GM13977 (cell line): Measurements from ENCODE around the gene MGAT3.

Source experiments
- DNase-seq: peaks from one replicate; pipeline ENCODE4 v3.0.0; 2012; ENCODE audit warnings: low spot score
- CTCF ChIP-seq: IDR thresholded peaks from 2 replicates; pipeline ENCODE4 v1.5.1; 2012; ENCODE audit warnings: mild to moderate bottlenecking, control low read depth; ENCODE audit not compliant: insufficient read depth; ENCODE audit errors: extremely low read depth, missing control alignments
- in situ Hi-C: fragments of 300-500 bp; cut with MboI; formaldehyde crosslinking; loops from one replicate; pipeline ENCODE4 v1.12.0; 2022; ENCODE audit warnings: low sequenced_read_pairs, low pct_unique_long_range_greater_than_20kb, mixed read lengths, inconsistent platforms; ENCODE audit not compliant: unreplicated experiment

The MGAT3 gene

GRCh38 chr22:39474351-39475111 is 17.7 kb downstream of the MGAT3 start:
- DNase-seq: no peak
- no peak for TF ChIP-seq CTCF
- in situ Hi-C loops: no loop called here

- TF ChIP-seq CTCF: no peak
- no peak for DNase-seq
- in situ Hi-C loops: no loop called here
Observed at GRCh38 chr22:39475337-39475736, 18.5 kb downstream of the MGAT3 start.

GRCh38 chr22:39475902-39476301 is 19.1 kb downstream of the MGAT3 start:
- DNase-seq: no peak
- no peak for TF ChIP-seq CTCF
- in situ Hi-C loops: no loop called here

- TF ChIP-seq CTCF: no peak
- in situ Hi-C loops: no loop called here
- no peak for DNase-seq
Observed at GRCh38 chr22:39476664-39477063, 19.9 kb downstream of the MGAT3 start.

GRCh38 chr22:39477542-39477941 is 20.7 kb downstream of the MGAT3 start:
- in situ Hi-C loops: no loop called here
- TF ChIP-seq CTCF: no peak

GRCh38 chr22:39478441-39478850 is 21.6 kb downstream of the MGAT3 start:
- no peak for DNase-seq
- in situ Hi-C loops: no loop called here

More at GRCh38 chr22:39477542-39477941, 20.7 kb downstream of the MGAT3 start:
- DNase-seq: no peak

More at GRCh38 chr22:39478441-39478850, 21.6 kb downstream of the MGAT3 start:
- no peak for TF ChIP-seq CTCF
